KMS-11 (cell line): ENCODE measurements around the gene CD6.

Experiments used
- H2AFZ ChIP-seq: fragments of 200-600 bp; sonication (generic); 2 replicates; pipeline ENCODE4 v1.6.1; 2016; ENCODE audit warnings: antibody characterized with exemption, mixed run types, low read depth
- H3K27ac ChIP-seq: fragments of 200-600 bp; sonication (generic); 2 replicates; pipeline ENCODE4 v1.6.1; 2016; ENCODE audit warnings: mild to moderate bottlenecking, mixed run types
- H3K27me3 ChIP-seq: fragments of 200-600 bp; sonication (generic); 2 replicates; pipeline ENCODE4 v1.6.1; 2017; ENCODE audit warnings: mild to moderate bottlenecking, low read depth, mixed run types, moderate library complexity; ENCODE audit not compliant: insufficient read depth
- H3K36me3 ChIP-seq: fragments of 200-600 bp; sonication (generic); 2 replicates; pipeline ENCODE4 v1.6.1; 2017; ENCODE audit warnings: mild to moderate bottlenecking, mixed run types; ENCODE audit not compliant: insufficient read depth
- H3K4me1 ChIP-seq: fragments of 200-600 bp; sonication (generic); 2 replicates; pipeline ENCODE4 v1.6.1; 2016; ENCODE audit warnings: mild to moderate bottlenecking, low read depth, mixed run types; ENCODE audit not compliant: poor library complexity, severe bottlenecking
- H3K4me2 ChIP-seq: fragments of 200-600 bp; sonication (generic); 2 replicates; pipeline ENCODE4 v1.7.0; 2016; ENCODE audit warnings: mild to moderate bottlenecking, mixed run types
- H3K4me3 ChIP-seq: fragments of 200-600 bp; sonication (generic); IDR thresholded peaks from 2 replicates; pipeline ENCODE4 v1.6.1; 2017; ENCODE audit warnings: low read depth, low read length, mixed read lengths; ENCODE audit not compliant: insufficient read depth
- H3K79me2 ChIP-seq: fragments of 200-600 bp; sonication (generic); 2 replicates; pipeline ENCODE4 v1.6.1; 2016; ENCODE audit warnings: low read depth, mixed run types; ENCODE audit not compliant: insufficient read depth
- H3K9ac ChIP-seq: fragments of 200-600 bp; sonication (generic); 2 replicates; pipeline ENCODE4 v1.6.1; 2016; ENCODE audit warnings: mild to moderate bottlenecking, mixed run types
- H4K20me1 ChIP-seq: fragments of 200-600 bp; sonication (generic); 2 replicates; pipeline ENCODE4 v1.6.1; 2016; ENCODE audit warnings: mild to moderate bottlenecking, mixed run types; ENCODE audit not compliant: insufficient read depth
- CTCF ChIP-seq: fragments of 200-600 bp; sonication (generic); conservative IDR thresholded peaks from 2 replicates; pipeline ENCODE4 v1.6.1; 2017; ENCODE audit warnings: low read depth, mild to moderate bottlenecking, antibody characterized with exemption, low read length, moderate library complexity, mixed read lengths

The CD6 gene

GRCh38 chr11:60974726-60975125 is 3.2 kb downstream of the CD6 start:
- H3K79me2 ChIP-seq, result no peaks in the 10 kb centered on the region
- TF ChIP-seq CTCF, result no peak
- H2AFZ ChIP-seq, result no peak overlapping the region
- H3K27ac ChIP-seq, result no peak overlapping the region
- H3K9ac ChIP-seq, result no peak overlapping the region
- no peak overlapping the region for H3K4me3 ChIP-seq
- H3K27me3 ChIP-seq, result no peaks in the 10 kb centered on the region
- H3K4me2 ChIP-seq, result no peak overlapping the region
- H4K20me1 ChIP-seq, result no peaks in the 10 kb centered on the region
- H3K4me1 ChIP-seq, result no peaks in the 10 kb centered on the region
- H3K36me3 ChIP-seq, result no peaks in the 10 kb centered on the region

- Histone ChIP-seq H3K27ac (no peak overlapping the region), H3K27me3 (no peaks in the 10 kb centered on the region), H4K20me1 (no peaks in the 10 kb centered on the region), H2AFZ (no peak overlapping the region), H3K9ac (no peak overlapping the region), H3K79me2 (no peaks in the 10 kb centered on the region), H3K4me3 (no peak overlapping the region), H3K4me2 (no peak overlapping the region), H3K4me1 (no peaks in the 10 kb centered on the region), H3K36me3 (no peaks in the 10 kb centered on the region)
- TF ChIP-seq CTCF, result no peak
Measured at GRCh38 chr11:60977224-60977623, 5.7 kb downstream of the CD6 start.

- H3K27ac ChIP-seq, result no peak overlapping the region
- TF ChIP-seq CTCF, result no peak
- no peaks in the 10 kb centered on the region for H3K36me3 ChIP-seq
- no peaks in the 10 kb centered on the region for H3K4me1 ChIP-seq
- H3K4me3 ChIP-seq, result no peak overlapping the region
- H2AFZ ChIP-seq, result no peak overlapping the region
- H3K9ac ChIP-seq, result no peak overlapping the region
- H3K79me2 ChIP-seq, result no peaks in the 10 kb centered on the region
- H3K27me3 ChIP-seq, result no peaks in the 10 kb centered on the region
- H4K20me1 ChIP-seq, result no peaks in the 10 kb centered on the region
- H3K4me2 ChIP-seq, result no peak overlapping the region
Measured at GRCh38 chr11:60977836-60978235, 6.4 kb downstream of the CD6 start.

GRCh38 chr11:60978546-60979380 is 7.3 kb downstream of the CD6 start:
- H3K9ac ChIP-seq, result no peak overlapping the region
- H3K4me2 ChIP-seq, result no peak overlapping the region
- no peaks in the 10 kb centered on the region for H3K27me3 ChIP-seq
- no peaks in the 10 kb centered on the region for H3K4me1 ChIP-seq
- H4K20me1 ChIP-seq, result no peaks in the 10 kb centered on the region
- no peaks in the 10 kb centered on the region for H3K79me2 ChIP-seq
- no peak overlapping the region for H3K27ac ChIP-seq
- H3K4me3 ChIP-seq, result no peak overlapping the region
- H2AFZ ChIP-seq, result no peak overlapping the region
- no peak for TF ChIP-seq CTCF
- no peaks in the 10 kb centered on the region for H3K36me3 ChIP-seq
